ENCODE results near the gene TMEM150C. TPM values are rescaled to one million over a fixed set of nuclear protein-coding genes. Genes with fewer than 3 reads are reported as not detected.

The TMEM150C gene
- polyA plus RNA-seq, 1 donor (not counting 4 experiments of a cell fraction or from before 2014, with no cell fraction given), result 0.07 TPM

DNA sequence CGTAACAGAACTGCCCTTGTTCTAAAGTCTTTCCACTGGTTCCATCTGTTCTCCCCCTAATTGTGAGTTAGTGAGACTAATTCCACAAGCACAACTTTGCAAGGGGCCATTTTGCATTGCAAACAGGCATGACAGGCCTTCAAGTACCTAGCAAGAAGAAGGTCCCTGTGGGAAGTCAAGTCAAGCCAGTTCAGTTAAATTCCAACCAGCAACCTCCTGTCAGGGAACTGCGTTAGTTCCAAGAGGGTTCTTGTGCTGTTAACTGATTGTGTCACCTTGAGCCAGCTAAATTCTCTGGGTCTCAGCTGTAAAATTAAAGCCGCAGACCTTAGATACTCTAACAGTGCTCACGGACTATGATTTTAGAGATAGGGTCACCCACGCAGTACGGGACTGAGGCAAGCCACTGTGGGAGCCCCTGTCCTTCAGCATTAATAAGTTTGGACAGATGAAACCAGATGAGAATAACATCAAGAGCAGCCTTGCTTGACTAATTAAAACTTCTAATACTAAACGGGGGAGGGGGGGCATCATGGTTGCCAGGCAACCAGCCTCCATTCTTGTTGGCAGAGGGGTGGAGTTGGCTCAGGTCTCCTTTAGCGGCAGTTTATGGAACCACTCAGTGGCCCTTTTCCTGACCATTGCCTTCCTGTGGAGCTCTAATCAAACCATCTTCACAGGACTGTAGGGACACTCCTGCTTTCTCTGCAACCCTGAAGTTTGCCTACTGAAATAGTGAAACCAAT is 24.1 kb upstream of the TMEM150C start:
- no peak for FAIRE-seq
- no peaks in the 10 kb centered on the region for H3K4me1 ChIP-seq (ENCODE audit: control insufficient read depth, extremely low read depth, insufficient read depth, low read length)
- dilution Hi-C loops (cut with MboI; ENCODE audit: extremely low pct_ligation_motif_present, low sequenced_read_pairs), result no loop called here

DNA sequence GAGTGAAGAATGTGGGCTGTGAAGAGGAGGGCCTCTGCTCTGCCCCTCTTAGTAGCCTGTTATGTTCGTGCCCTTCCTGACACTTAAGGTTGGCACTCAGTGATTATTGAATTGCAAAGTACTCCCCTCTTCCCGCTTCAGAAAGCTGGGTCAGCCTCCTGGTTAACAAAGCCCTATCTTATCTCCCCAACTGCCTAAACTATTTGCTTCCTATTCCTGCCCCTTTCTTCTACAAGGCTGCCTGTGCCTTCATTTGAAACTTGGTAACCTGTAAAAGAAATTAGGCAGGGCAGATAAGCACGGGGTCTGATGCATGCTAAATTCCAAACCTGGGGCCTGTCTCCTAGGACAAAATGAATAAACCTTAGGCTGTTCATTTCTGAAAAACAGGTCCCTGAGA is 23.1 kb upstream of the TMEM150C start:
- Histone ChIP-seq H3K36me3 (ENCODE audit: control insufficient read depth in 2 of 2, extremely low read depth in 1 of 2, insufficient read depth in 2 of 2, low read length in 2 of 2) (no peaks in the 10 kb centered on the region), H3K27ac (ENCODE audit: control insufficient read depth, insufficient read depth, low read length) (no peak overlapping the region), H3K9me3 (ENCODE audit: control insufficient read depth, low read depth, low read length) (no peaks in the 10 kb centered on the region), H3K27me3 (ENCODE audit: control insufficient read depth, extremely low read depth, insufficient read depth, low read length) (no peaks in the 10 kb centered on the region), H3K9ac (ENCODE audit: control insufficient read depth, extremely low read depth, insufficient read depth, low read length) (no peak overlapping the region), H3K4me3 (ENCODE audit: control insufficient read depth in 2 of 3, extremely low read depth in 1 of 3, insufficient read depth in 2 of 3, low read depth in 1 of 3, low read length in 3 of 3) (no peak overlapping the region), H4K20me1 (ENCODE audit: control insufficient read depth, extremely low read depth, insufficient read depth, low read length) (no peaks in the 10 kb centered on the region), H3K9me1 (ENCODE audit: control insufficient read depth, extremely low read depth, insufficient read depth, low read length) (no peaks in the 10 kb centered on the region), H3K4me1 (ENCODE audit: control insufficient read depth, extremely low read depth, insufficient read depth, low read length) (no peaks in the 10 kb centered on the region), H2AFZ (ENCODE audit: control insufficient read depth, low read length) (no peak overlapping the region), H3K79me2 (ENCODE audit: control insufficient read depth, insufficient read depth, low read length) (no peaks in the 10 kb centered on the region), H3K4me2 (ENCODE audit: control insufficient read depth, extremely low read depth, insufficient read depth, low read depth, low read length) (no peak overlapping the region)
- dilution Hi-C loops (cut with MboI; ENCODE audit: extremely low pct_ligation_motif_present, low sequenced_read_pairs), result no loop called here
- FAIRE-seq (no peak), DNase-seq (ENCODE audit: low read depth, low spot score) (no peak)
- TF ChIP-seq, protein P1, sequence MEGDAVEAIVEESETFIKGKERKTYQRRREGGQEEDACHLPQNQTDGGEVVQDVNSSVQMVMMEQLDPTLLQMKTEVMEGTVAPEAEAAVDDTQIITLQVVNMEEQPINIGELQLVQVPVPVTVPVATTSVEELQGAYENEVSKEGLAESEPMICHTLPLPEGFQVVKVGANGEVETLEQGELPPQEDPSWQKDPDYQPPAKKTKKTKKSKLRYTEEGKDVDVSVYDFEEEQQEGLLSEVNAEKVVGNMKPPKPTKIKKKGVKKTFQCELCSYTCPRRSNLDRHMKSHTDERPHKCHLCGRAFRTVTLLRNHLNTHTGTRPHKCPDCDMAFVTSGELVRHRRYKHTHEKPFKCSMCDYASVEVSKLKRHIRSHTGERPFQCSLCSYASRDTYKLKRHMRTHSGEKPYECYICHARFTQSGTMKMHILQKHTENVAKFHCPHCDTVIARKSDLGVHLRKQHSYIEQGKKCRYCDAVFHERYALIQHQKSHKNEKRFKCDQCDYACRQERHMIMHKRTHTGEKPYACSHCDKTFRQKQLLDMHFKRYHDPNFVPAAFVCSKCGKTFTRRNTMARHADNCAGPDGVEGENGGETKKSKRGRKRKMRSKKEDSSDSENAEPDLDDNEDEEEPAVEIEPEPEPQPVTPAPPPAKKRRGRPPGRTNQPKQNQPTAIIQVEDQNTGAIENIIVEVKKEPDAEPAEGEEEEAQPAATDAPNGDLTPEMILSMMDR (optimal IDR thresholded peaks at IDR 0.05 in 1 of 3, IDR thresholded peaks at IDR 0.05 in 1 of 3, conservative IDR thresholded peaks at IDR 0.05 in 1 of 3; ENCODE audit: extremely low read depth in 1 of 3, insufficient read depth in 2 of 3, low read length in 3 of 3), result no peak
- TF ChIP-seq EZH2 (IDR thresholded peaks at IDR 0.05; ENCODE audit: low read length), result no peak

More for the DNA sequence above, 24.1 kb upstream of the TMEM150C start:
- no peaks in the 10 kb centered on the region for H3K36me3 ChIP-seq (ENCODE audit: control insufficient read depth in 2 of 2, extremely low read depth in 1 of 2, insufficient read depth in 2 of 2, low read length in 2 of 2)
- no peak overlapping the region for H3K9ac ChIP-seq (ENCODE audit: control insufficient read depth, extremely low read depth, insufficient read depth, low read length)
- H3K27ac ChIP-seq (ENCODE audit: control insufficient read depth, insufficient read depth, low read length), result no peak overlapping the region
- no peak for TF ChIP-seq EZH2 (IDR thresholded peaks at IDR 0.05; ENCODE audit: low read length)
- TF ChIP-seq, protein P1 (optimal IDR thresholded peaks at IDR 0.05 in 1 of 3, IDR thresholded peaks at IDR 0.05 in 1 of 3, conservative IDR thresholded peaks at IDR 0.05 in 1 of 3; ENCODE audit: extremely low read depth in 1 of 3, insufficient read depth in 2 of 3, low read length in 3 of 3), result no peak
- H4K20me1 ChIP-seq (ENCODE audit: control insufficient read depth, extremely low read depth, insufficient read depth, low read length), result no peaks in the 10 kb centered on the region
- H2AFZ ChIP-seq (ENCODE audit: control insufficient read depth, low read length), result no peak overlapping the region
- H3K27me3 ChIP-seq (ENCODE audit: control insufficient read depth, extremely low read depth, insufficient read depth, low read length), result no peaks in the 10 kb centered on the region
- no peaks in the 10 kb centered on the region for H3K9me3 ChIP-seq (ENCODE audit: control insufficient read depth, low read depth, low read length)
- H3K79me2 ChIP-seq (ENCODE audit: control insufficient read depth, insufficient read depth, low read length), result no peaks in the 10 kb centered on the region
- no peak overlapping the region for H3K4me3 ChIP-seq (ENCODE audit: control insufficient read depth in 2 of 3, extremely low read depth in 1 of 3, insufficient read depth in 2 of 3, low read depth in 1 of 3, low read length in 3 of 3)
- no peak overlapping the region for H3K4me2 ChIP-seq (ENCODE audit: control insufficient read depth, extremely low read depth, insufficient read depth, low read depth, low read length)
- no peaks in the 10 kb centered on the region for H3K9me1 ChIP-seq (ENCODE audit: control insufficient read depth, extremely low read depth, insufficient read depth, low read length)
- no peak for DNase-seq (ENCODE audit: low read depth, low spot score)
